NCI-H2196 (cell line): ENCODE measurements around the gene MUC20.
"Not testable (repeated sequence)": the region's sequence is repeated elsewhere in the genome, so short reads cannot be mapped to it uniquely, and the experiment has no call there.

ENCODE experiments used
- DNase-seq: peaks from one replicate; lab custom pipeline; 2025; ENCODE audit not compliant: unreplicated experiment; lab: John Stamatoyannopoulos, UW

Gene MUC20, protein sequence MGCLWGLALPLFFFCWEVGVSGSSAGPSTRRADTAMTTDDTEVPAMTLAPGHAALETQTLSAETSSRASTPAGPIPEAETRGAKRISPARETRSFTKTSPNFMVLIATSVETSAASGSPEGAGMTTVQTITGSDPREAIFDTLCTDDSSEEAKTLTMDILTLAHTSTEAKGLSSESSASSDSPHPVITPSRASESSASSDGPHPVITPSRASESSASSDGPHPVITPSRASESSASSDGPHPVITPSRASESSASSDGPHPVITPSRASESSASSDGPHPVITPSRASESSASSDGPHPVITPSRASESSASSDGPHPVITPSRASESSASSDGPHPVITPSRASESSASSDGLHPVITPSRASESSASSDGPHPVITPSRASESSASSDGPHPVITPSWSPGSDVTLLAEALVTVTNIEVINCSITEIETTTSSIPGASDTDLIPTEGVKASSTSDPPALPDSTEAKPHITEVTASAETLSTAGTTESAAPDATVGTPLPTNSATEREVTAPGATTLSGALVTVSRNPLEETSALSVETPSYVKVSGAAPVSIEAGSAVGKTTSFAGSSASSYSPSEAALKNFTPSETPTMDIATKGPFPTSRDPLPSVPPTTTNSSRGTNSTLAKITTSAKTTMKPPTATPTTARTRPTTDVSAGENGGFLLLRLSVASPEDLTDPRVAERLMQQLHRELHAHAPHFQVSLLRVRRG

DNA sequence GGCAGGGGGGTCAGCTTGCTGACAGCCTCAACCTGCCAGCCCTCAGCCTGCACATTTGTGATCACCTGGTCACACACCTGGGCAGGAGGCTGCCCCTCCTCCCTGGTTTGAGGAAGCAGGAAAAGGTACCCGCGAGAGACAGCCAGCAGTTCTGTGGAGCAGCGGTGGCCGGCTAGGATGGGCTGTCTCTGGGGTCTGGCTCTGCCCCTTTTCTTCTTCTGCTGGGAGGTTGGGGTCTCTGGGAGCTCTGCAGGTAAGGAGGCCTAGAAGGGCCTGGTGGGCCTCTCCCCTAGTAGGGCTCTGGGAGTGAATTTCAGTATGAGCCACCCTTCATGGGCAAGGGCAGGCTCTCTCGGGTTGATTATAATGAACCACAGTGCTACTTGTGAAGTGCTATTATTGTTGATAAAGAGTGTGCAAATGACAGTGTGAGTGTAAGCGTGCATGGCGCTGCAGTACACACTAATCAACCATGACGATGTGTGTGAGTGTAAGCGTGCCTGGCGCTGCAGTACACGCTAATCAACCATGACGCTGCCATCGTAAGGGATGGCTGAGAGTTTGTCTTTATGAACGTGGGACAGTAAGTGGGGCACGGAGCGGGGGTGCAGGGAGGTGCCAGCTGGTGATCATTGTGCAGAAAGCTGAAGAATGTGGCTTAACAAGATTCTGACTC is at the start of gene MUC20:
MUC20 (plus strand) TSS at position 148 of the 676 bp plus-strand sequence; CDS start at position 178, 30 bp downstream.
- DNase-seq: not testable (repeated sequence)

- not testable (repeated sequence) for DNase-seq
These were observed 49.5 kb upstream of the MUC20 start for GRCh38 chr3:195671283-195671682.

GRCh38 chr3:195673711-195674110 is 47.1 kb upstream of the MUC20 start:
- not testable (repeated sequence) for DNase-seq

DNA sequence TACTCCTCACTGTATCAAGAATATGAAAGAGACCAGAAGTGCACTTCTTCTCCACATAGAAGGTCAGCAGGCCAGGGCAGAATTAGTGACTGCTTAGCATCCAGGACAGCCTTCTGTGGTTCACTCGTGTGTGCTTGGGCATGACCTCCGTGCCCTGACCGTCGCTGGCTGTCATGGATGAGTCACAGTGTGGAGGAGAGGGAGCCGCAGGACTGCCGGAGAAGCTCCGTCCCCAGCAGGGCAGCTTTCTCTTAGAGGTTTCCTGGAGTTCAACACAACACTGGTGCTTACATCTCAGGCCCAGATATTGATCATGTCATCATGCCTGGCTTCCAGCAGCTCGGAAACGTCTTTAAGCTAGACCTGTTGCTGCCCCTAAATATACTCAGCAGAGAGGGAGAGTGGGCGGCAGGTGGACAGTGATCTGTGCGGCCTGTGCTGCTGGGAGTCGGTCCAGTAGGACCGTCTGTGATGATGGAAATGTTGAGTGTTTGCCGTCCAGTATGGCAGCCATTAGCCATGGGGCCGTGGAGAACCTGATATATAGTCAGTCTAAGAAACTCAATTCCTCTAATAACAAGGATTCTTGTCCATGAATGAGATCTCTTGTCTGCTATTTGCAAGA is 42.3 kb upstream of the MUC20 start:
- DNase-seq: not testable (repeated sequence)

- not testable (repeated sequence) for DNase-seq
These were observed 40.1 kb upstream of the MUC20 start for GRCh38 chr3:195680690-195681089.

DNA sequence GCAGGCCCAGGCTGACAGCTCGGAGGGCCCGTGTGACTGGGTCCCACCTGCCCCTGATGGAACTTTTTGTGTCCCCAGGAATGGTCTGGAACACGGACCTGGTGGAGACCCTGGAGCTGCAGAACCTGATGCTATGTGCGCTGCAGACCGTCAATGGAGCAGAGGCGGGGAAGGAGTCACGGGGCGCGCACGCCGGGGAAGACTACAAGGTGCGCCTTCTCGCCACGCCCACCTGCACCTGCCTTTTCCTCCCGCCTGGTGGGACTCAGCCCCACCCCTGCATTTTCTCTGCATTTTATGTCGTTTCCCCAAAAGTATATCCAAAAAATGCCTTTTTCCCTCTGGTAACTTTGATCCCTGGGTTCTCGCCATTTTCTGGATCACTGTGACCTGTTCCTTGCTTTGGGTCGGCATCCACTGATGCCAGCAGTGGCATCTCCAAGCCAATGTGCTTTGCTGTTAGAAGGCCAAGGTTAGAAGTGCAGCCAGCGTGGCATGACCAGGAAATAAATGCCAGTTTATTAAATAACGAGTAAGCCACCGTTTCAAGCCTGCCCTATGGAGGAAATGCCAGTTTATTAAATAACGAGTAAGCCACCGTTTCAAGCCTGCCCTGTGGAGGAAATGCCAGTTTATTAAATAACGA is 39.2 kb upstream of the MUC20 start:
- DNase-seq: not testable (repeated sequence)

DNA sequence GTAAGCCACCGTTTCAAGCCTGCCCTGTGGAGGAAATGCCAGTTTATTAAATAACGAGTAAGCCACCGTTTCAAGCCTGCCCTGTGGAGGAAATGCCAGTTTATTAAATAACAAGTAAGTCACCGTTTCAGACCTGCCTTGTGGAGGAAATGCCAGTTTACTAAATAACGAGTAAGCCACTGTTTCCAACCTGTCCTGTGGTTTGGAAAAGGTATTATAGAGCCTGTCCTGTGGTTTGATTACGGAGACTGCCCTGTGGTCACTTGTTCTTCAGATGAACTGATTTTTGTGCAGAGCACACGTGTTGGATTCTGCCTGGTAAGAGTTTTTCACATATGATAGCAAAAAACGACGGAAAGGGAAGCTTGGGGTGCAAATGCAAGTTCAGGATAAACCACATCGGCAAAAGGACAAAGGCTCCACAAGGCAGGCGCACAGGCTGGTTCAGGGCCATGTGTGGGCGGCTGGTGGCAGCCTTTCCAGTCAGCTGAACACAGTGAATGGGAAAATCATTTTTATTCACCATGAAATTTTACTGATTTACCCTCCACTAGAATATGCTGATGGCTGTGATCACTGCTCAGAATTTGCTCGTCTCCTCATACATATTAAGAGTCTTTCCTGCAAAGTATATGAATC is 38.6 kb upstream of the MUC20 start:
- not testable (repeated sequence) for DNase-seq

DNA sequence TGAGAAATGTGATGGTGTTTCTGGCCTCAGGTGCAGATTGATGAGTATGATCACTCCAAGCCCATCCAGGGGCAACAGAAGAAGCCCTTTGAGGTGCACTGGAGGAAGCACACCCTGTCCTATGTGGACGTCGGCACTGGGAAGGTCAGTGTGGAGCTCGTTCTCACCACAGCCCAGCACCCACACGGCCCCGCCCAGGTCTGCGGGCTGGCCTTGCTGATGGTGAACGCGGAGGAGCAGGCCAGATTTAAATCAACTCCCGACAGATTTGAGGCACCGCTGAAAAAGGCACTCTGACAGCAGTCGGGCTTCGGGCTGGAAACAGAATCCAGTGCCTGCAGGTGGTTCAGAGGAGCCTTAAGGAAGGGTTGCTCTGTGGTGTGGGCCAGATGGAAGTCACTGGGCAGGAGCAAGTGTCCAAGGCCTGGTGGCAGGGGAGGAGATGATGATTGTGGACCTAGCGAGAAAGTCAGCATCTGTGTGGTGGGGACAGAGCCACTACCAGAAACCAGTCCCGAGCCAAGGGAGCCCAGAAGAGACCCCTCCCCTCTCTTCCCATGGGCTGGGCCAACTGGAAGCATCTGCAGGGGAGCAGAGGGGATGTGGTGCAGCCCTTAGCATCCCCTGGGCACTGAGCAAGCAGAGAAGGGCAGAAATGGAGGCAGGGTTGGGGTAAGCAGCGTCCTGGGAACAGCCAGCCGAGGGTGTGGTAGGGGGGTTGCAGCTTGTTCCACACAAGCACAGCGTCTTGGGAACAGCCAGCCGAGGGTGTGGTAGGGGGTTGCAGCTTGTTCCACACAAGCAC is 36.9 kb upstream of the MUC20 start:
- DNase-seq: not testable (repeated sequence)

- not testable (repeated sequence) for DNase-seq
These were observed 36.1 kb upstream of the MUC20 start for GRCh38 chr3:195684527-195685257.

DNA sequence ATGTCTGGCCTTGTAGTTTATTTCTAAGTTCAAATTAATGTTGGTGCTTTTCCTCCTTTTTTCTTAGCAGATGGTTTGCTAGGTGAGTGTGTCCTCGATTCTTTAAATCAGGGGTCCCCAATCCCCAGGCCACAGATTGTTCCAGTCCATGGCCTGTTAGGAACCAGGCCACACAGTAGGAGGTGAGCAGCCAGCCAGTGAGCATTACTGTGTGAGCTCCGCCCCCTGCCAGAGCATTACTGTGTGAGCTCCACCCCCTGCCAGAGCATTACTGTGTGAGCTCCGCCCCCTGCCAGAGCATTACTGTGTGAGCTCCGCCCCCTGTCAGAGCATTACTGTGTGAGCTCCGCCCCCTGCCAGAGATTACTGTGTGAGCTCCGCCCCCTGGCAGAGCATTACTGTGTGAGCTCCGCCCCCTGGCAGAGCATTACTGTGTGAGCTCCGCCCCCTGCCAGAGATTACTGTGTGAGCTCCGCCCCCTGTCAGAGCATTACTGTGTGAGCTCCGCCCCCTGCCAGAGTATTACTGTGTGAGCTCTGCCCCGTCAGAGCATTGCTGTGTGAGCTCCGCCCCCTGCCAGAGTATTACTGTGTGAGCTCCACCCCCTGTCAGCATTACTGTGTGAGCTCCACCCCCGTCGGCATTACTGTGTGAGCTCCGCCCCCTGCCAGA is 34.1 kb upstream of the MUC20 start:
- not testable (repeated sequence) for DNase-seq

DNA sequence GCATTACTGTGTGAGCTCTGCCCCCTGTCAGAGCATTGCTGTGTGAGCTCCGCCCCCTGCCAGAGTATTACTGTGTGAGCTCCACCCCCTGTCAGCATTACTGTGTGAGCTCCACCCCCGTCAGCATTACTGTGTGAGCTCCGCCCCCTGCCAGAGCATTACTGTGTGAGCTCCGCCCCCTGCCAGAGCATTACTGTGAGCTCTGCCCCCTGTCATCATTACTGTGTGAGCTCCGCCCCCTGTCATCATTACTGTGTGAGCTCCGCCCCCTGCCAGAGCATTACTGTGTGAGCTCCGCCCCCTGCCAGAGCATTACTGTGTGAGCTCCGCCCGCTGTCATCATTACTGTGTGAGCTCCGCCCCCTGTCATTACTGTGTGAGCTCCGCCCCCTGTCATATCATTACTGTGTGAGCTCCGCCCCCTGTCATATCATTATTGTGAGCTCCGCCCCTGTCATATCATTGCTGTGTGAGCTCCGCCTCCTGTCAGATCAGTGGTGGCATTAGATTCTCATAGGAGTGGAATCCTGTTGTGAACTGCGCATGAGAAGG is 33.5 kb upstream of the MUC20 start:
- DNase-seq: not testable (repeated sequence)

- not testable (repeated sequence) for DNase-seq
These were observed 32.2 kb upstream of the MUC20 start for GRCh38 chr3:195688471-195689183.

- not testable (repeated sequence) for DNase-seq
These were observed 31.4 kb upstream of the MUC20 start for GRCh38 chr3:195689184-195690070.

- no peak for DNase-seq
These were observed 29.8 kb upstream of the MUC20 start for GRCh38 chr3:195690951-195691350.

DNA sequence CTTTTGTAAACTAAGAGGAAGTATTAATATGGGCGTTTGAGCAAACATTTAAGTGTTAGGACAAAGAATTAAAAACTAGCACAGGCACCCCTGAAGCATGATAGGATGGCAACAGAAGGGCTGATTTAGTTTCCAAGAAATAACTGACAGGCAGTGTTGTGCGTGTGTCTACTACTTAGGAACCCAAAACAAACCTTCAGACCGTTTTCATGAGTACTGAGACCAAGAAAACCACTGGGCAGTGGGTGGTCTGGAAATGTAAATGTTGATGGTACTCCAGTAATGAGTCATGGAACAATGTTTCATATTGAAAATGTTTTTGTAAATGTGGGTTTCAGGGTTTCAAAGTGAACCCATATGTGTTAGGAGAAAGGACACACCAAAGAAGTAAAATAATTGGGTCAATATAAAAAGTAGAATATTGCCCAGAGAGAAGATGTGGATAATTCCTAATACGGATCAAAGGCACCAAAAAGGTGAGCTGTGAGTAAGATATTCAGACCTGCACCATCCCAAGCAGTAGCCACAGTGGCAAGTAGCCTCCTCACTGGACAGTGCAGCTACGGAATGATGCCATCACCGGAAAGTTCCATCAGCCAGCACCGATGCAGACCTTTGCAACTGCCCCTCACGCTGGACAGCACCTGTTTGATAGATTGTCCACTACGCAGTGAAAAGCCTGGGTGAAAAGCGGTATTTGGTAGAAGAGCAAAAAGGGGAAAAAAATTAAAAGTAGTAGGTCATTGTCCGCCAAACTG is 29.0 kb upstream of the MUC20 start:
- DNase-seq: not testable (repeated sequence)

GRCh38 chr3:195692354-195692685 is 28.5 kb upstream of the MUC20 start:
- no peak for DNase-seq
